ENCODE data around the gene SLC9A9. TPM values are rescaled to one million over a fixed set of nuclear protein-coding genes. Genes with fewer than 3 reads are reported as not detected.

SLC9A9 gene
- total and polyA plus RNA-seq, 2 of the 8 experiments (the other 6 are each of a cell fraction or from before 2014, with no cell fraction given): 0.48 to 1.1 TPM

DNA sequence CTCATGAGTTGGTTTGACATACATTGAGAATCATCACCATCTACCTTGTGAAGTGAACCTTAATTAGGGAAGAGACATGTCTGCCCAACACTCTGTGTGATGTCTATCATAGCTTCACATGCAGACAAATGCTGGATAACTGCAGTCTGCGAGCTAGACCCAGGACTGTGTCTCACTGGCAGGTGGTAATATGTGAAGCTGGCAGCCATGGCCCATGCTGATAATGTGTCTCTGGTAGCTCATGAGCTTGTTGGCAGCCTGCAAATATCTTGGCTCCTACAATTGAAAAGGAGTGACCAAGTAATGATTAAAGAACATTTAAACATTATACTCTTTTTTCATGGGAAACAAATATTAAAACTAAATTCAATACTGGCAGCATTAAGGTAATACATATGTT is 493.9 kb downstream of the SLC9A9 start:
- H3K23ac ChIP-seq (ENCODE audit: insufficient read length): no peak overlapping the region

More for the DNA sequence above, 493.9 kb downstream of the SLC9A9 start:
- Histone ChIP-seq H2BK20ac (ENCODE audit: low read length) (no peak overlapping the region), H3K79me1 (ENCODE audit: low read depth, low read length) (no peaks in the 10 kb centered on the region), H3K23me2 (ENCODE audit: low read depth, low read length) (no peaks in the 10 kb centered on the region), H3K56ac (replicated peaks; ENCODE audit: insufficient read length, low read depth, low read length) (no peak overlapping the region), H2BK120ac (replicated peaks; ENCODE audit: low read depth, low read length) (no peak overlapping the region), H3K79me2 (ENCODE audit: control insufficient read depth in 1 of 2, insufficient read depth in 2 of 2, low read length in 2 of 2) (no peaks in the 10 kb centered on the region), H2BK12ac (ENCODE audit: low read depth, low read length) (no peak overlapping the region), H2BK5ac (ENCODE audit: low read depth, low read length) (no peak overlapping the region), H3K18ac (ENCODE audit: extremely low read depth, low read length) (no peak overlapping the region), H3K27me3 (replicated peaks in 1 of 4; ENCODE audit: control insufficient read depth in 3 of 4, extremely low read depth in 1 of 4, insufficient read depth in 3 of 4, low read length in 3 of 4) (no peaks in the 10 kb centered on the region), H2AK5ac (ENCODE audit: low read depth, low read length) (no peak overlapping the region), H2BK15ac (ENCODE audit: low read length) (no peak overlapping the region), H3K27ac (ENCODE audit: low read depth, low read length) (no peak overlapping the region), H4K20me1 (replicated peaks in 1 of 2; ENCODE audit: control insufficient read depth in 1 of 2, insufficient read depth in 2 of 2, low read length in 2 of 2) (peaks cover 0 to 2% of the 10 kb centered on the region in 2 experiments), H4K8ac (ENCODE audit: extremely low read depth, insufficient read depth, low read length) (no peak overlapping the region), H4K5ac (ENCODE audit: insufficient read length, low read depth, low read length) (no peak overlapping the region), H3K4me1 (replicated peaks in 1 of 4; ENCODE audit: control insufficient read depth in 3 of 4, insufficient read depth in 4 of 4, low read length in 3 of 4) (0 out of 7 replicates have a peak, but pooled peaks cover 0 to 2% (median 0%) of the 10 kb centered on the region in 4 experiments), H3K4me2 (ENCODE audit: insufficient read depth in 1 of 2, low read depth in 2 of 2, low read length in 2 of 2) (no peak overlapping the region), H3K36me3 (ENCODE audit: control insufficient read depth in 2 of 4, insufficient read depth in 4 of 4, low read length in 3 of 4) (no peaks in the 10 kb centered on the region), H2AFZ (ENCODE audit: low read length) (no peak overlapping the region), H3K9me3 (ENCODE audit: insufficient read depth in 2 of 2, low read depth in 1 of 2, low read length in 1 of 2) (no peaks in the 10 kb centered on the region), H4K91ac (replicated peaks; ENCODE audit: insufficient read length, low read length) (no peak overlapping the region), H3K14ac (ENCODE audit: insufficient read length) (no peak overlapping the region), H3K4me3 (ENCODE audit: extremely low read depth in 1 of 4, insufficient read depth in 2 of 4, low read depth in 3 of 4, low read length in 4 of 4) (no peak overlapping the region), H3K4ac (replicated peaks; ENCODE audit: insufficient read length, low read depth, low read length) (no peak overlapping the region), H3K9ac (replicated peaks in 1 of 4; ENCODE audit: extremely low read depth in 1 of 4, low read depth in 3 of 4, low read length in 3 of 4) (no peak overlapping the region)
- WGBS, 2 experiments (ENCODE audit: extremely low coverage in 1 of 2, insufficient coverage in 1 of 2, insufficient read length in 1 of 2, insufficient replicate concordance in 2 of 2, low coverage in 1 of 2, low lambda C conversion rate in 2 of 2, missing lambda C conversion rate in 1 of 2): 100% methylated on average over 1 of the region's 1 CpG; no CpG with 5 or more reads in 1 of the 2 experiments
- no peak for FAIRE-seq
- TF ChIP-seq, protein P1, sequence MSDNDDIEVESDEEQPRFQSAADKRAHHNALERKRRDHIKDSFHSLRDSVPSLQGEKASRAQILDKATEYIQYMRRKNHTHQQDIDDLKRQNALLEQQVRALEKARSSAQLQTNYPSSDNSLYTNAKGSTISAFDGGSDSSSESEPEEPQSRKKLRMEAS (IDR thresholded peaks at IDR 0.05): no peak
- TF ChIP-seq, protein P2, sequence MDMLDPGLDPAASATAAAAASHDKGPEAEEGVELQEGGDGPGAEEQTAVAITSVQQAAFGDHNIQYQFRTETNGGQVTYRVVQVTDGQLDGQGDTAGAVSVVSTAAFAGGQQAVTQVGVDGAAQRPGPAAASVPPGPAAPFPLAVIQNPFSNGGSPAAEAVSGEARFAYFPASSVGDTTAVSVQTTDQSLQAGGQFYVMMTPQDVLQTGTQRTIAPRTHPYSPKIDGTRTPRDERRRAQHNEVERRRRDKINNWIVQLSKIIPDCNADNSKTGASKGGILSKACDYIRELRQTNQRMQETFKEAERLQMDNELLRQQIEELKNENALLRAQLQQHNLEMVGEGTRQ (IDR thresholded peaks at IDR 0.05; ENCODE audit: low read length): no peak
- TF ChIP-seq RXRA (IDR thresholded peaks at IDR 0.05; ENCODE audit: insufficient read depth, low read depth, low read length): no peak
- TF ChIP-seq NRF1 (IDR thresholded peaks at IDR 0.05; ENCODE audit: low read depth, low read length): no peak
- TF ChIP-seq SP1 (IDR thresholded peaks at IDR 0.05; ENCODE audit: low read depth, low read length): no peak
- no peak for TF ChIP-seq GABPA (IDR thresholded peaks at IDR 0.05; ENCODE audit: borderline replicate concordance, insufficient read depth, low read length)
- ChIA-PET POLR2A (ENCODE audit: partially characterized antibody) (no interaction called here), CTCF (ENCODE audit: partially characterized antibody) (interaction anchor here (0.8 kb wide), 1 partner anchor 295 kb away, joined by 3 read pairs; no protein-coding TSS in a partner anchor)
- DNase-seq (ENCODE audit: low read depth in 1 of 2, low spot score in 2 of 2): no peak
